Heart left ventricle (tissue), 16 donors: ENCODE results near the gene CPPED1. TPM values are rescaled to one million over a fixed set of nuclear protein-coding genes. Genes with fewer than 3 reads are reported as not detected.

ENCODE experiments used
- ATAC-seq, 4 donors: fragments of 200-7000 bp; cut with Tn5 transposase; one replicate each; pipeline ENCODE4 v1.9.1; 2020 to 2022; ENCODE audit warnings: moderate library complexity in 4 of 4, mild to moderate bottlenecking in 3 of 4, moderate number of reproducible peaks in 1 of 4
- DNase-seq, 5 donors: peaks; one replicate each; pipeline ENCODE4 v3.0.0-alpha.2; 2020
- H3K27ac ChIP-seq, 12 donors: fragments of 200-600 bp; sonication (generic) in 4 of 12; one replicate each; pipeline versions ENCODE4 v1.5.0 to v1.8.0; 2016 to 2022; ENCODE audit warnings: mild to moderate bottlenecking in 2 of 12
- H3K27me3 ChIP-seq, 9 donors: fragments of 200-600 bp; sonication (generic) in 2 of 9; one replicate each; pipeline versions ENCODE4 v1.5.1 to v1.8.0; 2016 to 2022; ENCODE audit warnings: mild to moderate bottlenecking in 3 of 9
- H3K36me3 ChIP-seq, 9 donors: fragments of 200-600 bp; sonication (generic) in 2 of 9; one replicate each; pipeline versions ENCODE4 v1.5.0 to v1.8.0; 2018 to 2022; ENCODE audit warnings: mild to moderate bottlenecking in 2 of 9
- H3K4me1 ChIP-seq, 12 donors: fragments of 200-600 bp; sonication (generic) in 4 of 12; one replicate each; pipeline versions ENCODE4 v1.5.0 to v1.8.0; 2016 to 2022; ENCODE audit warnings: mild to moderate bottlenecking in 3 of 12
- H3K4me3 ChIP-seq, 12 donors: fragments of 200-600 bp; sonication (generic) in 4 of 12; one replicate each; pipeline versions ENCODE4 v1.5.0 to v1.8.0; 2017 to 2022; ENCODE audit warnings: mild to moderate bottlenecking in 9 of 12, moderate library complexity in 4 of 12
- H3K9me3 ChIP-seq, 12 donors: fragments of 200-600 bp; sonication (generic) in 4 of 12; one replicate each; pipeline versions ENCODE4 v1.5.0 to v1.8.0; 2016 to 2022; ENCODE audit warnings: mild to moderate bottlenecking in 1 of 12
- CTCF ChIP-seq, 12 donors: fragments of 200-600 bp; sonication (generic) in 4 of 12; IDR thresholded peaks; one replicate each; pipeline versions ENCODE4 v1.5.0 to v1.8.0; 2018 to 2022; ENCODE audit warnings: antibody characterized with exemption in 12 of 12, mild to moderate bottlenecking in 5 of 12
- POLR2A ChIP-seq, 2 donors: fragments of 450-650 bp; IDR thresholded peaks; one replicate each; pipeline ENCODE4 v1.6.1; 2017; ENCODE audit warnings: antibody characterized with exemption in 2 of 2, mild to moderate bottlenecking in 2 of 2, moderate library complexity in 2 of 2
- WGBS, 4 donors: extraction: QIAGEN DNeasy Blood & Tissue Kit in 2 of 4; methylation state at CpG; one replicate each; pipeline versions ENCODE4 v1.1.5 to v1.1.7; 2013 to 2018; 5-methylcytosine and 5-hydroxymethylcytosine counted together
- intact Hi-C, 10 donors: fragments of 100-400 bp; cut with DNase I; formaldehyde crosslinking; loops; one replicate each; pipeline versions ENCODE4 v1.11.1 to v1.14.2; 2022
- polyA plus RNA-seq, 2 donors: library from polyadenylated mRNA; stranded (reverse); fragments of 200-250 nt; gene quantifications; one replicate each; pipeline ENCODE4 v1.2.3, GENCODE V29; 2013
- total RNA-seq, 9 donors: library from RNA; depleted of rRNA in 2 of 9; stranded (reverse); fragments of >200 nt in 2 of 9; fragmentation: NEBNext Ultra II Directional in 3 of 9; extraction: Animal tissue kit (Norgen Biotek cat#: 25700) in 3 of 9; gene quantifications; one replicate each; pipeline versions ENCODE4 v1.1.0 to v1.2.4, GENCODE V29; 2016 to 2023
- donor health status: ischemic (EF 13 %, LVEDD 7.1; RV severe dilation, severe dysfunction).
- donor health status: healthy with polysubstance abuse.
- donor health status: DM: no; HTN: yes; CAD: no.
- donor health status: DM: no; HTN: no; CAD: no.
- donor health status: ischemic (EF 25% LVEDD 6.9; RV normal size, moderate dysfunction).
- donor health status: ischemic (EF 25% LVEDD 5.7; RV mildly dilated, moderate dysfunction).
- donor health status: healthy.
- donor health status: DM: yes; HTN: yes; CAD: no.
- donor health status: ischemic (EF 35%, LVEDD 5.7; RV mildly dilated, moderate dysfunction).
- donor health status: nonischemic (EF 11% LVEDD 7.7; RV severe dilation, severe dysfunction).
- donor health status: DM: yes; HTN: yes; CAD: no.
- donor health status: PGD.
- donor health status: ischemic (EF 29% LVEDD 5.4; RV normal size, mild dysfunction).
- donor health status: nonischemic (EF 23%, LVEDD 6.1; RV moderate dilation, normal function).

Gene CPPED1
- total and polyA plus RNA-seq, 11 donors = 5.6 to 25.1 (median 11.7) TPM

GRCh38 chr16:12681653-12682052, 122.0 kb downstream of the CPPED1 start:
- Histone ChIP-seq H3K4me3 (no peak overlapping the region), H3K36me3 (no peaks in the 10 kb centered on the region), H3K27me3 (no peaks in the 10 kb centered on the region), H3K4me1 (peaks cover 0 to 3% (median 0%) of the 10 kb centered on the region in 12 donors), H3K9me3 (peaks cover 0 to 20% (median 0%) of the 10 kb centered on the region in 12 donors), H3K27ac (no peak overlapping the region)
- WGBS, 4 donors = 50 to 69% (median 51%) methylated on average over 7 of the region's 7 CpGs
- ATAC-seq = peak in 2 of 4 donors; percentile 24 to 45
- no peak for TF ChIP-seq CTCF (IDR thresholded peaks at IDR 0.05)
- intact Hi-C loops = loop anchor here in 1 of 10 donors (2.0 kb wide), 1 partner anchor 31 kb away; no protein-coding TSS in a partner anchor
- no peak for DNase-seq

- Histone ChIP-seq H3K4me3 (no peak overlapping the region), H3K36me3 (no peaks in the 10 kb centered on the region), H3K27ac (no peak overlapping the region), H3K9me3 (peaks cover 0 to 20% (median 0%) of the 10 kb centered on the region in 12 donors), H3K4me1 (peaks cover 0 to 3% (median 0%) of the 10 kb centered on the region in 12 donors), H3K27me3 (no peaks in the 10 kb centered on the region)
- WGBS, 4 donors = 75 to 90% (median 80%) methylated on average over 2 of the region's 2 CpGs
- no peak for ATAC-seq
- no peak for DNase-seq
- TF ChIP-seq POLR2A (IDR thresholded peaks at IDR 0.05) (no peak), CTCF (IDR thresholded peaks at IDR 0.05) (no peak)
- intact Hi-C loops = loop anchor here in 1 of 10 donors (2.0 kb wide), 1 partner anchor 32 kb away; no protein-coding TSS in a partner anchor
These were observed 123.2 kb downstream of the CPPED1 start for GRCh38 chr16:12680531-12680930.

- H3K4me3 ChIP-seq = no peak overlapping the region
- DNase-seq (no peak), ATAC-seq (no peak)
- no peak overlapping the region for H3K27ac ChIP-seq
- peaks cover 0 to 20% (median 0%) of the 10 kb centered on the region in 12 donors for H3K9me3 ChIP-seq
- peaks cover 0 to 3% (median 0%) of the 10 kb centered on the region in 12 donors for H3K4me1 ChIP-seq
- intact Hi-C loops = loop anchor here in 1 of 10 donors (2.0 kb wide), 1 partner anchor 33 kb away; no protein-coding TSS in a partner anchor
- 54 to 65% (median 58%) methylated on average over 3 of the region's 3 CpGs for WGBS, 4 donors
- TF ChIP-seq POLR2A (IDR thresholded peaks at IDR 0.05) (no peak), CTCF (IDR thresholded peaks at IDR 0.05) (no peak)
- H3K36me3 ChIP-seq = no peaks in the 10 kb centered on the region
- no peaks in the 10 kb centered on the region for H3K27me3 ChIP-seq
These were observed 123.9 kb downstream of the CPPED1 start for GRCh38 chr16:12679660-12680272.

DNA sequence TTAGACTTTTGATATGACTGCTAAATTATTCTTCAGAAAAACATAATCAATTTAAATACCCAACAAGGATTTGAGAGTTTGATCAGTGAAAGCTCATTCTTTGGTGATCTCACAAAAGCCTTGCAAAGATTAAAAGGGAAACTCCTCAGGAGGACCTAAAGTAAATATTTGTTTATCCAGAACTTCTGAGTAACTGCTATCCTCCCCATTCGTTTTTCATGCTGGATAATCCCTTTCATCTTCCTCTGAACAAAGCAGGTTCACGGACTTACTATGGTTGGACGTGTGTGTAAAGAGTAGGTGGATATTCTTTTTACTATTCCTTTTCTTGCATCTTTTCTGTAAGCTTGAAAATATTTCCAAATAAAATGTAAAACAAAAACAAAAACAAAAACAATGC, 124.7 kb downstream of the CPPED1 start:
- TF ChIP-seq CTCF (IDR thresholded peaks at IDR 0.05) (no peak), POLR2A (IDR thresholded peaks at IDR 0.05) (no peak)
- H3K27me3 ChIP-seq = no peaks in the 10 kb centered on the region
- H3K36me3 ChIP-seq = no peaks in the 10 kb centered on the region
- intact Hi-C loops = no loop called here
- H3K9me3 ChIP-seq = peaks cover 0 to 20% (median 0%) of the 10 kb centered on the region in 12 donors
- H3K4me1 ChIP-seq = peaks cover 0 to 3% (median 0%) of the 10 kb centered on the region in 12 donors
- ATAC-seq = no peak
- no peak for DNase-seq
- no peak overlapping the region for H3K27ac ChIP-seq
- H3K4me3 ChIP-seq = no peak overlapping the region
- 75 to 81% (median 77%) methylated on average over 3 of the region's 3 CpGs for WGBS, 4 donors
